Measurements from ENCODE around the gene PRAC1. TPM values are rescaled to one million over a fixed set of nuclear protein-coding genes. Genes with fewer than 3 reads are reported as not detected.

Gene PRAC1
- total and polyA plus RNA-seq, 2 experiments from 2014 or later = not detected

GRCh38 chr17:48754500-48755261 lies 32.4 kb upstream of the PRAC1 start:
- Histone ChIP-seq H3K4me1 (ENCODE audit: low read depth) (no peaks in the 10 kb centered on the region), H3K36me3 (no peaks in the 10 kb centered on the region), H3K27me3 (peaks cover 100% of the 10 kb centered on the region), H3K27ac (no peak overlapping the region), H3K4me3 (no peak overlapping the region), H3K9me3 (ENCODE audit: low read depth) (no peaks in the 10 kb centered on the region)
- TF ChIP-seq CTCF (IDR thresholded peaks at IDR 0.05; ENCODE audit: low read depth, low read length) = no peak
- peak in 1 of 2 donors; percentile 18 for DNase-seq (ENCODE audit: low read depth in 1 of 2, low spot score in 1 of 2)

GRCh38 chr17:48753794-48754499 lies 31.6 kb upstream of the PRAC1 start:
- H3K9me3 ChIP-seq (ENCODE audit: low read depth) = no peaks in the 10 kb centered on the region
- H3K4me1 ChIP-seq (ENCODE audit: low read depth) = no peaks in the 10 kb centered on the region
- DNase-seq (ENCODE audit: low read depth in 1 of 2, low spot score in 1 of 2) = no peak
- H3K36me3 ChIP-seq = no peaks in the 10 kb centered on the region
- no peak overlapping the region for H3K4me3 ChIP-seq
- no peak for TF ChIP-seq CTCF (IDR thresholded peaks at IDR 0.05; ENCODE audit: low read depth, low read length)
- H3K27me3 ChIP-seq = peaks cover 100% of the 10 kb centered on the region
- no peak overlapping the region for H3K27ac ChIP-seq

- peaks cover 100% of the 10 kb centered on the region for H3K27me3 ChIP-seq
- H3K9me3 ChIP-seq (ENCODE audit: low read depth) = no peaks in the 10 kb centered on the region
- no peaks in the 10 kb centered on the region for H3K4me1 ChIP-seq (ENCODE audit: low read depth)
- no peak for DNase-seq (ENCODE audit: low read depth in 1 of 2, low spot score in 1 of 2)
- H3K27ac ChIP-seq = no peak overlapping the region
- TF ChIP-seq CTCF (IDR thresholded peaks at IDR 0.05; ENCODE audit: low read depth, low read length) = no peak
- H3K4me3 ChIP-seq = no peak overlapping the region
- no peaks in the 10 kb centered on the region for H3K36me3 ChIP-seq
These were observed 30.3 kb upstream of the PRAC1 start for GRCh38 chr17:48752399-48753288.

GRCh38 chr17:48751733-48752398 lies 29.5 kb upstream of the PRAC1 start:
- Histone ChIP-seq H3K4me3 (no peak overlapping the region), H3K27ac (no peak overlapping the region), H3K36me3 (no peaks in the 10 kb centered on the region), H3K4me1 (ENCODE audit: low read depth) (no peaks in the 10 kb centered on the region), H3K27me3 (peaks cover 100% of the 10 kb centered on the region), H3K9me3 (ENCODE audit: low read depth) (no peaks in the 10 kb centered on the region)
- TF ChIP-seq CTCF (IDR thresholded peaks at IDR 0.05; ENCODE audit: low read depth, low read length) = no peak
- no peak for DNase-seq (ENCODE audit: low read depth in 1 of 2, low spot score in 1 of 2)

GRCh38 chr17:48751172-48751571 lies 28.9 kb upstream of the PRAC1 start:
- Histone ChIP-seq H3K27me3 (peaks cover 100% of the 10 kb centered on the region), H3K9me3 (ENCODE audit: low read depth) (no peaks in the 10 kb centered on the region), H3K36me3 (no peaks in the 10 kb centered on the region), H3K27ac (no peak overlapping the region), H3K4me3 (no peak overlapping the region), H3K4me1 (ENCODE audit: low read depth) (no peaks in the 10 kb centered on the region)
- DNase-seq (ENCODE audit: low read depth in 1 of 2, low spot score in 1 of 2) = no peak
- no peak for TF ChIP-seq CTCF (IDR thresholded peaks at IDR 0.05; ENCODE audit: low read depth, low read length)

Data from cardiac muscle cell (in vitro differentiated cells and primary cell).